HG02763 (cell line): ENCODE results near the gene DPP7.

Source experiments
- ATAC-seq: cut with Tn5 transposase; IDR thresholded peaks from one replicate; pipeline ENCODE4 v1.9.1; 2021; ENCODE audit warnings: mild to moderate bottlenecking, moderate library complexity; ENCODE audit not compliant: unreplicated experiment

Gene DPP7

GRCh38 chr9:137112564-137113384, 1.8 kb downstream of the DPP7 start:
- no peak for ATAC-seq

GRCh38 chr9:137111788-137112563, 2.6 kb downstream of the DPP7 start:
- ATAC-seq, result no peak

GRCh38 chr9:137110911-137111787, 3.4 kb downstream of the DPP7 start:
- no peak for ATAC-seq

GRCh38 chr9:137110147-137110910, 4.2 kb downstream of the DPP7 start:
- no peak for ATAC-seq

- no peak for ATAC-seq
Measured at GRCh38 chr9:137109250-137110146, 5.0 kb downstream of the DPP7 start.

- no peak for ATAC-seq
Measured at GRCh38 chr9:137108608-137109249, 5.8 kb downstream of the DPP7 start.

- no peak for ATAC-seq
Measured at GRCh38 chr9:137107982-137108381, 6.6 kb downstream of the DPP7 start.

- no peak for ATAC-seq
Measured at GRCh38 chr9:137107312-137107921, 7.1 kb downstream of the DPP7 start.

- ATAC-seq, result no peak
Measured at GRCh38 chr9:137106662-137107250, 7.8 kb downstream of the DPP7 start.

- no peak for ATAC-seq
Measured at GRCh38 chr9:137105814-137106661, 8.5 kb downstream of the DPP7 start.

GRCh38 chr9:137103206-137103999, 11.1 kb downstream of the DPP7 start:
- ATAC-seq, result no peak

- no peak for ATAC-seq
Measured at GRCh38 chr9:137099231-137099630, 15.3 kb downstream of the DPP7 start.

- ATAC-seq, result no peak
Measured at GRCh38 chr9:137097761-137098462, 16.6 kb downstream of the DPP7 start.

GRCh38 chr9:137096785-137097546, 17.6 kb downstream of the DPP7 start:
- no peak for ATAC-seq
